Neuron (in vitro differentiated cells): ENCODE results near the gene WDR45B.

Experiments used
- H2AFZ ChIP-seq: one replicate; pipeline ENCODE4 v1.6.1; 2013; ENCODE audit warnings: low read depth, mild to moderate bottlenecking, inconsistent platforms, low read length, moderate library complexity
- H3K27me3 ChIP-seq: one replicate; pipeline ENCODE4 v1.6.1; 2013; ENCODE audit warnings: low read length; ENCODE audit not compliant: insufficient read depth
- H3K36me3 ChIP-seq: one replicate; pipeline ENCODE4 v1.6.1; 2013; ENCODE audit warnings: low read length; ENCODE audit not compliant: insufficient read depth
- H3K4me1 ChIP-seq: one replicate; pipeline ENCODE4 v1.6.1; 2013; ENCODE audit warnings: low read length; ENCODE audit not compliant: insufficient read depth
- H3K4me3 ChIP-seq: 2 replicates; pipeline ENCODE4 v1.5.1; 2013; ENCODE audit warnings: mild to moderate bottlenecking, low read length, moderate library complexity
- H3K9me3 ChIP-seq: one replicate; pipeline ENCODE4 v1.6.1; 2013; ENCODE audit warnings: low read length

The WDR45B gene

GRCh38 chr17:82645516-82645915, 2.7 kb downstream of the WDR45B start:
- Histone ChIP-seq H3K36me3 (peaks cover 36% of the 10 kb centered on the region), H3K4me3 (no peak overlapping the region), H2AFZ (no peak overlapping the region), H3K4me1 (peaks cover 18% of the 10 kb centered on the region), H3K9me3 (no peaks in the 10 kb centered on the region), H3K27me3 (no peaks in the 10 kb centered on the region)

DNA sequence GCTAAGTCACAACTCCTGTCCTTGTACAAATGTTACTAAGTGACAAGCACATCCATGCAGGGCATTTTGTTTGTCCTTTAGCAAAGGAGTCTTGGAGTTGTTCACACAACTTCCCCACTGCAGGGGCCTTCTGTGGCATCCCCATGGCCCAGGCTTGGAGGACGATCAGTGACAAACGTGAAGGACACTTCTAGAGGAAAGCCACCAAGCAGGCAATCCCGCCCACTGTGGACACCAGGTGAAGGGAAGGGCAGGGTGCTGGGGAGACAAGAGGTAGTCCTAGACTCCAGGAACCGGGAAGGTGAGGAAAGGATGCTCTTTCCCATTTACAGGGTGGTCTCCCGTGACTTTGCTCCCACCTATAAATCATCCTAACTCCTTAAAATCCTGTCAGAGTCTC, 4.1 kb downstream of the WDR45B start:
- Histone ChIP-seq H3K4me1 (peaks cover 18% of the 10 kb centered on the region), H2AFZ (no peak overlapping the region), H3K36me3 (peaks cover 45% of the 10 kb centered on the region), H3K27me3 (no peaks in the 10 kb centered on the region), H3K4me3 (no peak overlapping the region), H3K9me3 (no peaks in the 10 kb centered on the region)

DNA sequence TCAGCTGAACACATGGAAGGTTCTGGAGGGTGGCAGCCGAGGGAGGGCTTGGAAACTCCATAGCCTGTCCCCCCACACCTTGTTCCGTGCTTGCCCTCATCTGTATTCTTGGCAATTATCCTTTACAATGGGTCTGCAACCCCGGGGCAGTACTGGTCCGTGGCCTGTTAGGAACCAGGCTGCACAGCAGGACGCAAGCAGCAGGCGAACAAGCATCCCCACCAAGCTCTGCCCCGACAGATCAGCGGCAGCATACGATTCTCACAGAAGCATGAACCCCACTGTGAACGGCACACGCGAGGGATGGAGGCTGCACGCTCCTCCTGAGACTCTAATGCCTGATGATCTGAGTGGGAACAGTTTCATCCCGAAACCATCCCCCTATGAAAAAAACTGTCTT, 6.2 kb downstream of the WDR45B start:
- no peaks in the 10 kb centered on the region for H3K27me3 ChIP-seq
- no peak overlapping the region for H2AFZ ChIP-seq
- peaks cover 10% of the 10 kb centered on the region for H3K4me1 ChIP-seq
- H3K9me3 ChIP-seq, result peaks cover 3% of the 10 kb centered on the region
- H3K4me3 ChIP-seq, result no peak overlapping the region
- H3K36me3 ChIP-seq, result peaks cover 51% of the 10 kb centered on the region

DNA sequence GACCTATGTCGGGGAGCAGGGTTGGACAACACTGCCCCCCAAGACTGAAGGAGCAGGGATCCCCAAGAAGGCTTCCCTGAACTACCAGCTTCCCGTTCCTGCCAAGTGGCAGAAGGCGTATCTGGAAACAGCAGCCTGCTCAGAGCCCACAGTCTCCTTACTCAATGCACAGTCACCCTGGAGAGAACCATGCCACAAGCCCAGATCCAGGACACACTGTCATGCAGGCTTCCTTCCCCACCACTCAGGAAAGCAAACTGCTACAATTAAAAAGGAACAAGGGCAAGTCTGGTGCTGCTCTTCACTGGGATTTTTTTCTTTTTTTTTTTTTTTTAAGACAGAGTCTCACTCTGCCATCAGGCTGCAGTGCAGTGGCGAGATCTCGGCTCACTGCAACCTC, 8.2 kb downstream of the WDR45B start:
- H3K9me3 ChIP-seq, result peaks cover 6% of the 10 kb centered on the region
- peaks cover 58% of the 10 kb centered on the region for H3K36me3 ChIP-seq
- no peaks in the 10 kb centered on the region for H3K27me3 ChIP-seq

GRCh38 chr17:82639628-82640027, 8.6 kb downstream of the WDR45B start:
- Histone ChIP-seq H3K4me3 (no peak overlapping the region), H2AFZ (no peak overlapping the region), H3K27me3 (no peaks in the 10 kb centered on the region), H3K36me3 (peaks cover 57% of the 10 kb centered on the region), H3K9me3 (peaks cover 6% of the 10 kb centered on the region), H3K4me1 (no peaks in the 10 kb centered on the region)

More for the DNA sequence above, 8.2 kb downstream of the WDR45B start:
- no peak overlapping the region for H3K4me3 ChIP-seq
- H2AFZ ChIP-seq, result no peak overlapping the region
- no peaks in the 10 kb centered on the region for H3K4me1 ChIP-seq

DNA sequence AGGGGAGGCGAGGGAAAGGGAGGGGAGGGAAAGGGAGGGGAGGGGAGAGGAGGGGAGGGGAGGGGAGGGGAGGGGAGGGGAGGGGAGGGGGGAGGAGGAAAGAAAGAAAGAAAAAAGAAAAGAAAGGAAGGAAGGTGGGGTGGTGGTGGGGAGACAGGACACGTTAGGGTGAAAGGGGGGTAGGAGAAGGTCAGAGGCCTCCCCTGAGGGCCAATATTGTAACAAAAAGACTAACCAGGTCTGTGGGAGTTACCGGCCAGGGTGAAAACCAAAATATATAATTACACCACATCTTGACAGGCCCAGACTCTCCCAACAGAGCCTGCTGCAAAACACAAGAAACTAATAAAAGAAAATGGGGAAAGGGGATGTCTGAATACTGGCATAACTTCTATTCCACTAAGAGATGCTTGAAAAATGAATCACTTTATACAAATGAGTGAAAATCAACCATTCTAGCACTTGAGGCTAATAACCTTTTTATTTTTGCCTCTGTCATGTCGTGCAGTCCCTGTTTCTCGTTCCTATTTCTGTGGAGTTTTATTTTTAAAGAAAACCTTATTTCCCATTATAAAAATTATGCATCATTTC, 10.0 kb downstream of the WDR45B start:
- peaks cover 53% of the 10 kb centered on the region for H3K36me3 ChIP-seq
- no peak overlapping the region for H3K4me3 ChIP-seq
- H3K9me3 ChIP-seq, result peaks cover 6% of the 10 kb centered on the region

DNA sequence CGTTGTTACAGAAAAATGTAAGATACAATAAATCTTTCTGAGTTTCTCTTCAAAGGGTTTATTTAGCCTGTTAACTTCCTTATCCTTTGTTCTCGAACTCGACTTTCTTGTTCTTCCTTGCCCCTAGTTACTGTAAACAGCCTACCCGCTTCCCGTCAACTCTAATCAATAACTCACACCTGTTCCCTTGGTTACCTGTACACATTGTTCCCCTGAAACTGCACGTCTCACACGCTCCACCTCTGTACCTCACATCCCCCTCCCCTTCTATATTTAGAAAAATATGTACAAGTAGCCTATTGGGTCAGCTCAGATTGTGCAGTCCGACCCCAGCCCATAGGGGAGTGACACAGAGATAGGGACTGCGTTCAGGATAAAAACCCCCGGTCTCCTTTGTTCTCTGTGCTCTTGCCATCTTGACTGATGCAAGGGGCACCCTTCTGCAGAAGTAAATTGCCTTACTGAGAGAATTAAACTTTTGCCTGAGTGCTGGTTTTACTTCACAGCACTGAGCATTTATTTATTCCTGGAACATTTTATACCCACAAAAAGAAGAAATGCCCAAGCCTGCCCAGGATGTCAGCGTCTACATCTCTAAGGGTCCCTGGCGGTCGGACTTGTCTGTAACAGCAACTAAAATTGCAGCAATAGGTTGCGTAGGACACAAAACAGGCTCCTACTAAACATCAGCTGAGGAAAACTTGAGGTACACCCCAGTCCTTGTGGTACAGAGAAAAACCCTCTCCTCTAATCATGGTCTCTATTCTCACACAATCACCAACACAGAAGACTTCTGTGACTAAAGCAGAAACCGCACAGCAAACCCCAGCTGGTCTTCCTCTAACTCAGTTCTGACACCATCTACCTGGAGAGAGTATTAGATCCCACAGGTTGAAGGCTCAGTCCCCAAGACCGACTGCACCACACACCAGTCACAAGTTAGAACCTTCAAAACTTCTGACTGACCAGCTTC, 11.3 kb downstream of the WDR45B start:
- Histone ChIP-seq H3K27me3 (no peaks in the 10 kb centered on the region), H3K4me3 (no peak overlapping the region), H3K4me1 (no peaks in the 10 kb centered on the region), H3K9me3 (peaks cover 6% of the 10 kb centered on the region), H2AFZ (no peak overlapping the region), H3K36me3 (peaks cover 50% of the 10 kb centered on the region)

More for the DNA sequence above, 10.0 kb downstream of the WDR45B start:
- no peaks in the 10 kb centered on the region for H3K27me3 ChIP-seq
- no peak overlapping the region for H2AFZ ChIP-seq
- H3K4me1 ChIP-seq, result no peaks in the 10 kb centered on the region

GRCh38 chr17:82633343-82633742, 14.9 kb downstream of the WDR45B start:
- Histone ChIP-seq H3K4me3 (no peak overlapping the region), H2AFZ (no peak overlapping the region), H3K4me1 (no peaks in the 10 kb centered on the region), H3K36me3 (peaks cover 52% of the 10 kb centered on the region), H3K9me3 (peaks cover 6% of the 10 kb centered on the region), H3K27me3 (no peaks in the 10 kb centered on the region)

- Histone ChIP-seq H3K9me3 (peaks cover 6% of the 10 kb centered on the region), H3K27me3 (no peaks in the 10 kb centered on the region), H3K4me1 (no peaks in the 10 kb centered on the region), H2AFZ (no peak overlapping the region), H3K4me3 (no peak overlapping the region), H3K36me3 (peaks cover 57% of the 10 kb centered on the region)
Observed at GRCh38 chr17:82632451-82632850, 15.8 kb downstream of the WDR45B start.

DNA sequence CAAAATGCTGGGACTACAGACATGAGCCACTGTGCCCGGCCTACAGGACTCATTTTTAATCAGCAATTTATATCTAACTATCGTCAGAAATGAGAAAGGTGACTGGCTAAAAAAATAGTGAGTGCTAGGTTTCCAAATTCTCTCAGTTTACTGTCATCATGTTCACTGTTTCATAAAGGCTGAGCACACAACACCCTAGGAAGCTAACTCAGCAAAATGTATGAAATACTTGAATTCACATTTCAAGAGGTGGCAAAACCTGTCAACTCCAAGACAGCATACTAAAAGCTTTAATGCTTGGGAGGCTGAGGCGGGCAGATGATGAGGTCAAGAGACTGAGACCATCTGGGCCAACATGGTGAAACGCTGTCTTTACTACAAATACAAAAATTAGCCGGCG, 16.7 kb downstream of the WDR45B start:
- Histone ChIP-seq H2AFZ (no peak overlapping the region), H3K36me3 (peaks cover 59% of the 10 kb centered on the region), H3K9me3 (no peaks in the 10 kb centered on the region), H3K4me1 (no peaks in the 10 kb centered on the region), H3K27me3 (no peaks in the 10 kb centered on the region), H3K4me3 (no peak overlapping the region)

DNA sequence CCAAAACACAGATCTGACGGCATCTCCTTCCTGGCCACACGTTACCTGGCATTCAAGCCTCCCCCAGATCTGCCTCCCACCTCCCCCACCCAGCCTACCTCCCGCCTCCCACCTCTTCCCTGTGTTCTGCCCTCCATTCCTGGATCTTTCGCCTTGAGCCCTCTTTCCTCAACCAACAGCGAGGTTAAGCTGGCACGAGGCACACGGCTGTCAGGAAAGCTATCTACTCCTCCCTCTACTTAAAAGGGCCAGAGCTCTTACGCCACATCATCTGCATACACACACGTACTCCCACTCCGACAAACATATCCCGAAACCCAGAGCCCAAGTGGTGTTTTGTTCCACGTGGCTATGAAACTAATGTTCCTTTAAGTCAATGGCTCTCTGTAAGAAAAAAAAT, 18.0 kb downstream of the WDR45B start:
- H3K27me3 ChIP-seq, result no peaks in the 10 kb centered on the region
- H3K9me3 ChIP-seq, result no peaks in the 10 kb centered on the region
- H3K4me1 ChIP-seq, result no peaks in the 10 kb centered on the region
- H3K4me3 ChIP-seq, result no peak overlapping the region
- no peak overlapping the region for H2AFZ ChIP-seq
- H3K36me3 ChIP-seq, result peaks cover 65% of the 10 kb centered on the region

DNA sequence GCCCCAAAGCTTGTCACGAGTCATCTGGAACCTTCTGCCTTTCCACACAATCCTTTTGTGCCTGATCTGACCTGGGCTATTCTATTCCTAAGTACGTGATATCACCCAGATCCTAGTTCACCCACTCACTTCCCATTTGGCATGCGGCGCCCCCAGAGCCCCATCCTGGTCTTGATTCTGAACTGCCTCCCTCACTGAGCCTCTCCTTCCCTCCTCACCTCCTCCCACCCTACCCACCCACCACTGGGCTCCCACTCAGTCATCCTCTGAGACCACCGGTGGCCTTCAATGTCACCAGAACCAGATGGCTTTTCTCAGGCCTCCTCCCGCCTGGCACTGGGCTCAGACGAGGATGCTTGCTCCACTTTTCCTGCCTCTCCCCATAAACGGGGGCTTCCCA, 18.5 kb downstream of the WDR45B start:
- Histone ChIP-seq H3K36me3 (peaks cover 68% of the 10 kb centered on the region), H2AFZ (no peak overlapping the region), H3K27me3 (no peaks in the 10 kb centered on the region), H3K4me3 (no peak overlapping the region), H3K9me3 (no peaks in the 10 kb centered on the region), H3K4me1 (no peaks in the 10 kb centered on the region)

DNA sequence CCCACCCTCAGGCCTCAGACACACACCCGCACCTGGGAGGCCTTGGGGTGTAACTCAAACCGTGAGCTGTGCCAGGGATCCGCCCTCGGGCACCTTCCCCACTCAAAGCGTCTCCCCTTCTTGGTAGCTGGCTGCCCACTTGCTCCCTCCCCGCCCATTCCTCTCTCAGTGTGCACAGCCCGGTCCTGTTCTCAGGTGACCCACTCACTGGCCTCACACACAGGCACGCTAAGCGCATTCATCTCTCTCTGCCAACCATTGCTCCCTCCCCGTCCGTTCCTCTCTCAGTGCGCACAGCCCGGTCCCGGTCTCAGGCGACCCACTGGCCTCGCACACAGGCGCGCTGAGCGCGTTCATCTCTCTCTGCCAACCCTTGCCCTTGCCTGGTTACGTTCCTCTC, 20.8 kb downstream of the WDR45B start:
- Histone ChIP-seq H3K27me3 (no peaks in the 10 kb centered on the region), H3K4me3 (no peak overlapping the region), H2AFZ (no peak overlapping the region), H3K36me3 (peaks cover 66% of the 10 kb centered on the region), H3K4me1 (no peaks in the 10 kb centered on the region), H3K9me3 (no peaks in the 10 kb centered on the region)
